ENCODE data around the gene CCIN. TPM values are rescaled to one million over a fixed set of nuclear protein-coding genes. Genes with fewer than 3 reads are reported as not detected.
"Not testable (repeated sequence)": the region's sequence is repeated elsewhere in the genome, so short reads cannot be mapped to it uniquely, and the experiment has no call there.

The CCIN gene
- not detected for total RNA-seq

GRCh38 chr9:36169166-36169565, at the start of gene CCIN:
CCIN (plus strand) TSS chr9:36169388; CDS start chr9:36169503, 115 bp downstream.
- Mint-ChIP-seq H3K9me3 (no peaks in the 10 kb centered on the region), H3K4me3 (no peak within 1 kb of the TSS), H3K27ac (no peak within 1 kb of the TSS), H3K27me3 (no peaks in the 10 kb centered on the region), H3K4me1 (ENCODE audit: low read depth) (peaks cover 6% of the 10 kb centered on the region), H3K36me3 (no peaks in the 10 kb centered on the region)
- CTCF ChIA-PET = interaction anchor here (0.8 to 11.4 kb wide), 5 partner anchors 10 to 65 kb away, joined by 3 to 341 read pairs (median 3); partner anchors contain the start of gene CLTA
- intact Hi-C loops (cut with micrococcal nuclease) = no loop called here
- no peak for DNase-seq
- POLR2A ChIA-PET = no interaction called here

- intact Hi-C loops (cut with micrococcal nuclease) = no loop called here
- CTCF ChIA-PET = interaction anchor here (1.1 to 1.2 kb wide), 2 partner anchors 16 to 47 kb away, joined by 4 to 5 read pairs; no protein-coding TSS in a partner anchor
- POLR2A ChIA-PET = no interaction called here
- H3K36me3 Mint-ChIP-seq = peaks cover 1% of the 10 kb centered on the region
- H3K9me3 Mint-ChIP-seq = no peaks in the 10 kb centered on the region
- DNase-seq = no peak
- no peak overlapping the region for H3K4me3 Mint-ChIP-seq
- H3K4me1 Mint-ChIP-seq (ENCODE audit: low read depth) = peaks cover 2% of the 10 kb centered on the region
- no peaks in the 10 kb centered on the region for H3K27me3 Mint-ChIP-seq
- H3K27ac Mint-ChIP-seq = no peak overlapping the region
Observed at GRCh38 chr9:36119476-36119875, 49.7 kb upstream of the CCIN start.

GRCh38 chr9:36120705-36121104, 48.5 kb upstream of the CCIN start:
- Mint-ChIP-seq H3K9me3 (no peaks in the 10 kb centered on the region), H3K27ac (no peak overlapping the region), H3K4me3 (no peak overlapping the region), H3K4me1 (ENCODE audit: low read depth) (peaks cover 9% of the 10 kb centered on the region), H3K36me3 (peaks cover 1% of the 10 kb centered on the region), H3K27me3 (no peaks in the 10 kb centered on the region)
- intact Hi-C loops (cut with micrococcal nuclease) = no loop called here
- CTCF ChIA-PET = no interaction called here
- POLR2A ChIA-PET = no interaction called here
- no peak for DNase-seq

GRCh38 chr9:36121971-36122370, 47.2 kb upstream of the CCIN start:
- no peaks in the 10 kb centered on the region for H3K9me3 Mint-ChIP-seq
- no peak overlapping the region for H3K27ac Mint-ChIP-seq
- ChIA-PET CTCF (interaction anchor here (0.8 kb wide), 1 partner anchor 20 kb away, joined by 3 read pairs; no protein-coding TSS in a partner anchor), POLR2A (no interaction called here)
- intact Hi-C loops (cut with micrococcal nuclease) = no loop called here
- no peak overlapping the region for H3K4me3 Mint-ChIP-seq
- H3K4me1 Mint-ChIP-seq (ENCODE audit: low read depth) = peaks cover 15% of the 10 kb centered on the region
- H3K36me3 Mint-ChIP-seq = peaks cover 1% of the 10 kb centered on the region
- DNase-seq = no peak
- no peaks in the 10 kb centered on the region for H3K27me3 Mint-ChIP-seq

- Mint-ChIP-seq H3K27me3 (no peaks in the 10 kb centered on the region), H3K36me3 (peaks cover 1% of the 10 kb centered on the region), H3K27ac (no peak overlapping the region), H3K9me3 (no peaks in the 10 kb centered on the region), H3K4me1 (ENCODE audit: low read depth) (peaks cover 28% of the 10 kb centered on the region), H3K4me3 (no peak overlapping the region)
- ChIA-PET POLR2A (no interaction called here), CTCF (interaction anchor here (1.0 kb wide), 2 partner anchors 20 to 169 kb away, joined by 3 to 4 read pairs; no protein-coding TSS in a partner anchor)
- no peak for DNase-seq
- intact Hi-C loops (cut with micrococcal nuclease) = no loop called here
Observed at GRCh38 chr9:36123515-36123914, 45.7 kb upstream of the CCIN start.

- Mint-ChIP-seq H3K27ac (no peak overlapping the region), H3K36me3 (peaks cover 1% of the 10 kb centered on the region), H3K27me3 (no peaks in the 10 kb centered on the region), H3K9me3 (no peaks in the 10 kb centered on the region), H3K4me1 (ENCODE audit: low read depth) (peaks cover 28% of the 10 kb centered on the region), H3K4me3 (no peak overlapping the region)
- ChIA-PET POLR2A (interaction anchor here (1.3 kb wide), 1 partner anchor 12 kb away, joined by 3 read pairs; no protein-coding TSS in a partner anchor), CTCF (interaction anchor here (0.6 to 1.5 kb wide), 6 partner anchors 22 to 210 kb away, joined by 3 to 6 read pairs (median 4); partner anchors contain the start of gene CCIN)
- intact Hi-C loops (cut with micrococcal nuclease) = no loop called here
- no peak for DNase-seq
Observed at GRCh38 chr9:36125062-36125855, 43.9 kb upstream of the CCIN start.

GRCh38 chr9:36126016-36126730, 43.0 kb upstream of the CCIN start:
- peaks cover 1% of the 10 kb centered on the region for H3K36me3 Mint-ChIP-seq
- intact Hi-C loops (cut with micrococcal nuclease) = no loop called here
- H3K27ac Mint-ChIP-seq = no peak overlapping the region
- POLR2A ChIA-PET = interaction anchor here (1.3 kb wide), 1 partner anchor 11 kb away, joined by 3 read pairs; no protein-coding TSS in a partner anchor
- CTCF ChIA-PET = no interaction called here
- H3K9me3 Mint-ChIP-seq = no peaks in the 10 kb centered on the region
- no peaks in the 10 kb centered on the region for H3K27me3 Mint-ChIP-seq
- H3K4me3 Mint-ChIP-seq = no peak overlapping the region
- peaks cover 28% of the 10 kb centered on the region for H3K4me1 Mint-ChIP-seq (ENCODE audit: low read depth)
- DNase-seq = no peak

- intact Hi-C loops (cut with micrococcal nuclease) = no loop called here
- Mint-ChIP-seq H3K4me1 (ENCODE audit: low read depth) (peaks cover 28% of the 10 kb centered on the region), H3K27ac (no peak overlapping the region), H3K27me3 (no peaks in the 10 kb centered on the region), H3K9me3 (no peaks in the 10 kb centered on the region), H3K4me3 (no peak overlapping the region), H3K36me3 (peaks cover 1% of the 10 kb centered on the region)
- POLR2A ChIA-PET = no interaction called here
- CTCF ChIA-PET = interaction anchor here (4.1 kb wide), 1 partner anchor 39 kb away, joined by 12 read pairs; no protein-coding TSS in a partner anchor
- DNase-seq = no peak
Observed at GRCh38 chr9:36127652-36128244, 41.4 kb upstream of the CCIN start.

GRCh38 chr9:36128349-36128748, 40.8 kb upstream of the CCIN start:
- Mint-ChIP-seq H3K36me3 (no peaks in the 10 kb centered on the region), H3K9me3 (no peaks in the 10 kb centered on the region), H3K27me3 (no peaks in the 10 kb centered on the region), H3K27ac (no peak overlapping the region), H3K4me1 (ENCODE audit: low read depth) (peaks cover 28% of the 10 kb centered on the region), H3K4me3 (no peak overlapping the region)
- CTCF ChIA-PET = interaction anchor here (4.1 kb wide), 1 partner anchor 39 kb away, joined by 12 read pairs; no protein-coding TSS in a partner anchor
- no peak for DNase-seq
- intact Hi-C loops (cut with micrococcal nuclease) = no loop called here
- POLR2A ChIA-PET = no interaction called here

- no peak for DNase-seq
- Mint-ChIP-seq H3K27me3 (no peaks in the 10 kb centered on the region), H3K4me3 (no peak overlapping the region), H3K27ac (no peak overlapping the region), H3K36me3 (no peaks in the 10 kb centered on the region), H3K9me3 (no peaks in the 10 kb centered on the region), H3K4me1 (ENCODE audit: low read depth) (peaks cover 28% of the 10 kb centered on the region)
- CTCF ChIA-PET = interaction anchor here (1.0 to 4.1 kb wide), 3 partner anchors 10 to 38 kb away, joined by 4 to 12 read pairs (median 5); no protein-coding TSS in a partner anchor
- intact Hi-C loops (cut with micrococcal nuclease) = no loop called here
- POLR2A ChIA-PET = no interaction called here
Observed at GRCh38 chr9:36129139-36129538, 40.0 kb upstream of the CCIN start.

GRCh38 chr9:36131666-36132065, 37.5 kb upstream of the CCIN start:
- POLR2A ChIA-PET; H3K27ac Mint-ChIP-seq; H3K36me3 Mint-ChIP-seq; H3K27me3 Mint-ChIP-seq; intact Hi-C loops (cut with micrococcal nuclease); DNase-seq; H3K9me3 Mint-ChIP-seq; H3K4me3 Mint-ChIP-seq: not testable (repeated sequence)
- CTCF ChIA-PET = interaction anchor here (3.3 to 4.1 kb wide), 2 partner anchors 29 to 35 kb away, joined by 12 to 15 read pairs; no protein-coding TSS in a partner anchor
- peaks cover 19% of the 10 kb centered on the region for H3K4me1 Mint-ChIP-seq (ENCODE audit: low read depth)

- ChIA-PET POLR2A (no interaction called here), CTCF (interaction anchor here (3.3 to 4.1 kb wide), 2 partner anchors 29 to 35 kb away, joined by 12 to 15 read pairs; no protein-coding TSS in a partner anchor)
- no peaks in the 10 kb centered on the region for H3K27me3 Mint-ChIP-seq
- no peak overlapping the region for H3K4me3 Mint-ChIP-seq
- no peaks in the 10 kb centered on the region for H3K36me3 Mint-ChIP-seq
- no peaks in the 10 kb centered on the region for H3K9me3 Mint-ChIP-seq
- peaks cover 17% of the 10 kb centered on the region for H3K4me1 Mint-ChIP-seq (ENCODE audit: low read depth)
- no peak for DNase-seq
- intact Hi-C loops (cut with micrococcal nuclease) = no loop called here
- H3K27ac Mint-ChIP-seq = no peak overlapping the region
Observed at GRCh38 chr9:36132086-36132485, 37.1 kb upstream of the CCIN start.
